22Rv1 (cell line): Measurements from ENCODE around the gene LHFPL2.

Experiments
- ZFX ChIP-seq: fragments of 450-650 bp; IDR thresholded peaks from 2 replicates; pipeline ENCODE4 v1.6.1; 2017; ENCODE audit warnings: antibody characterized with exemption, borderline replicate concordance
- TF ChIP-seq, protein P1 (sequence below): fragments of 450-650 bp; IDR thresholded peaks from 2 replicates; pipeline ENCODE4 v1.5.1; 2017; ENCODE audit warnings: mild to moderate bottlenecking

- TF ChIP-seq, protein P1, sequence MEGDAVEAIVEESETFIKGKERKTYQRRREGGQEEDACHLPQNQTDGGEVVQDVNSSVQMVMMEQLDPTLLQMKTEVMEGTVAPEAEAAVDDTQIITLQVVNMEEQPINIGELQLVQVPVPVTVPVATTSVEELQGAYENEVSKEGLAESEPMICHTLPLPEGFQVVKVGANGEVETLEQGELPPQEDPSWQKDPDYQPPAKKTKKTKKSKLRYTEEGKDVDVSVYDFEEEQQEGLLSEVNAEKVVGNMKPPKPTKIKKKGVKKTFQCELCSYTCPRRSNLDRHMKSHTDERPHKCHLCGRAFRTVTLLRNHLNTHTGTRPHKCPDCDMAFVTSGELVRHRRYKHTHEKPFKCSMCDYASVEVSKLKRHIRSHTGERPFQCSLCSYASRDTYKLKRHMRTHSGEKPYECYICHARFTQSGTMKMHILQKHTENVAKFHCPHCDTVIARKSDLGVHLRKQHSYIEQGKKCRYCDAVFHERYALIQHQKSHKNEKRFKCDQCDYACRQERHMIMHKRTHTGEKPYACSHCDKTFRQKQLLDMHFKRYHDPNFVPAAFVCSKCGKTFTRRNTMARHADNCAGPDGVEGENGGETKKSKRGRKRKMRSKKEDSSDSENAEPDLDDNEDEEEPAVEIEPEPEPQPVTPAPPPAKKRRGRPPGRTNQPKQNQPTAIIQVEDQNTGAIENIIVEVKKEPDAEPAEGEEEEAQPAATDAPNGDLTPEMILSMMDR = no peak
- TF ChIP-seq ZFX = no peak
Observed at GRCh38 chr5:78458843-78459242, 189.7 kb downstream of the LHFPL2 start.
